Right ventricle myocardium superior (tissue), 1 donor: ENCODE results near the gene CYP11A1. TPM values are rescaled to one million over a fixed set of nuclear protein-coding genes. Genes with fewer than 3 reads are reported as not detected.

Experiments
- ATAC-seq: fragments of 200-7000 bp; cut with Tn5 transposase; one replicate; pipeline ENCODE4 v1.9.1; 2020; ENCODE audit warnings: mild to moderate bottlenecking; ENCODE audit not compliant: poor library complexity
- DNase-seq: peaks from one replicate; pipeline ENCODE4 v3.0.0-alpha.2; 2020
- intact Hi-C: fragments of 100-400 bp; cut with DNase I; formaldehyde crosslinking; loops from one replicate; pipeline ENCODE4 v1.11.2; 2022
- total RNA-seq: library from RNA; stranded (reverse); fragmentation: NEBNext Ultra II Directional; extraction: Animal tissue kit (Norgen Biotek cat#: 25700); gene quantifications from one replicate; pipeline ENCODE4 v1.2.1, GENCODE V29; 2021
- donor health status: DM: no; HTN: yes; CAD: no; lungs with severe emphysema.

The CYP11A1 gene
- total RNA-seq, 1 donor from 2014 or later: 0.51 TPM

GRCh38 chr15:74381190-74381453 is 13.7 kb upstream of the CYP11A1 start:
- intact Hi-C loops: no loop called here
- ATAC-seq (no peak), DNase-seq (no peak)

DNA sequence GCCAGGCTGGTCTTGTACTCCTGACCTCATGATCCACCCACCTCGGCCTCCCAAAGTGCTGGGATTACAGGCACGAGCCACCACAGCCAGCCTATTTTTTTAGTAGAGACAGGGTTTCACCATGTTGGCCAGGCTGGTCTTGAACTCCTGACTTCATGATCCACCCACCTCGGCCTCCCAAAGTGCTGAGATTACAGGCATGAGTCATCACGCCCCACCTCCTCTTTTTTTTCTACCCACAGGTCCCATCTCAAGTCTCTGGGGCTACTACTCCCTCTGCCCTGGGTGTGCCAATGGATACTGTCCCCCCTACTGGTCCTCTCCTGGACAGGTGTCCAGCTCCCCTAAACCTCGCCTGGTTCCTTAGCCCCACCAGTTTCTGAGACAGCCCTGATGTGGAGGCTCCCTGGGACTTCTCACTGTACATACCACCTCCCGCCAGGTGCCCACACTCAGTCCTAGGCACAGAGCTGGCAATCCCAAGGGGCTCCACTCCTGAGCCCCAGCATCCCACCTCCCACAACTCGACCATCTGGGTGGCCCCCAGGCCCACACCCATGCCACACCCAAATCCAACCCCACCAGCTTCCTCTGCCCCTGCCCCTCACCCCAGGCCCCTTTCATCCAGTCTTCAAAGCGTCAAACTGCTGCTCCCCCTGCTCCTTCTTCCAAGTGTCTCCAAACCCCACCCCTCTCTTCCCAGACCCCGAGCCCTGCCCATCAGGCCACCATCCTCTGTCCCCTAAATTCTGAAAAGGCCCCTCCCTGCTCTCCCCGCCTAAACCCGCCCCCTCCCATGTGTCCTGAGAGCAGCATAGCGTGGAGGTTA is 13.1 kb upstream of the CYP11A1 start:
- DNase-seq: peak; percentile 26
- intact Hi-C loops: no loop called here
- ATAC-seq: no peak

GRCh38 chr15:74378848-74379247 is 11.4 kb upstream of the CYP11A1 start:
- DNase-seq (no peak), ATAC-seq (no peak)
- intact Hi-C loops: loop anchor here (5.0 kb wide), 3 partner anchors 113 to 388 kb away; no protein-coding TSS in a partner anchor

GRCh38 chr15:74377831-74378766 is 10.7 kb upstream of the CYP11A1 start:
- no peak for ATAC-seq
- no peak for DNase-seq
- intact Hi-C loops: loop anchor here (5.0 kb wide), 3 partner anchors 114 to 389 kb away; no protein-coding TSS in a partner anchor

DNA sequence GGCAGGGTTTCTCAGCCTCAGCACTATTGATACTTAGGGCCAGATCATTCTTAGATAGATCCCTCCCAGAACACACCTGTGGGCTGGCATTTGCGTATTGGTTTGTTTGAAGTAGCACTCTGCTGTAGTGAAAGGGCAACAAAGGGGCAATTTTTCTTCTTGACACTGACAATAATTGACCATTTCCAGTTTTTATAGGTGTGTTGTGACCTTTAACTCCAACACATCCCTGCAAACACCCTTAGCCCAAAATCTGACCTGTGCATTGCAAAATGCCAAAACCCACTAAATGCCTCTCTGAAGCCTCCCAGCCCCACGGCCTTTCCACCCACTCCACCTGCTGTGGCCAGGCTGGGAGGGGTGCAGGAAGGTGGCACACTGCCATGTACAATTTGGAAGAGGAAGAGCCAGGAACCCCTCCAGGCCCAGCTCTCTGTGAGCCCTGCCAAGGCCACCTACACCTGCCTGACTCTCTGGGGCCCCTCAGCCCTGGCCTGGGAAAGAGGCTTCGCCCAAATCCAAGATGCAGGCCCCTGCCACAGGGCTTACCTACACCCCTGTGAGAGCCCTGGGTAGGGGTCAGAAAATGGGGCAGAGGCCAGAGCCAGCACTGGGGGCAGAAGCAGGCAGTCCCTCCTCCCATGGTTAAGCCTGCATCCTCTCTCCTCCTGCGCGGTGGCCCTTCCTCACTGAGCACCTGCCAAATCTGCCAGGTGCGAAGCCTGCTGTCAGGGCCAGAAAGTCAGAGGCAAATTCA is 9.6 kb upstream of the CYP11A1 start:
- DNase-seq: no peak

DNA sequence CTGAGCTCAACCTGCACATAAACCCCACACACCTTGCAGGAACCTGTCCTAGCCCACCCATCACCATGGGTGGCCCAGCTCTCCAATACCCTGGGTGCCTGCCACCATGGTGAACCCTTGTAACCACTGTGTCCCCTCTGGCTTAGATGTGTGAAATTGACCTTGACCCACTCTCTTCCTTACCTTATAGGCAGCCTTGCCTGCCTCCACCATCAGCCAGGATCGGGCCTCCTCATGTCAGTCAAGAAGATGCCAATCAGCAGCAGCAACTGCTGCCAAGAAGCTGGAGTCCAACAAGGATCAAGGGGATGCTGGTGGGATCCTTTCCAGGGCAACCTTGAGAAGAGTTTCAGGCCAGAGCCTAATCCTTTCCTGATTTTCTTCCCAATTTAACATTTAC is 8.8 kb upstream of the CYP11A1 start:
- DNase-seq (no peak), ATAC-seq (no peak)
- intact Hi-C loops: loop anchor here (5.0 kb wide), 3 partner anchors 116 to 391 kb away; no protein-coding TSS in a partner anchor

More for the DNA sequence above, 9.6 kb upstream of the CYP11A1 start:
- no peak for ATAC-seq
- intact Hi-C loops: loop anchor here (5.0 kb wide), 3 partner anchors 115 to 390 kb away; no protein-coding TSS in a partner anchor

DNA sequence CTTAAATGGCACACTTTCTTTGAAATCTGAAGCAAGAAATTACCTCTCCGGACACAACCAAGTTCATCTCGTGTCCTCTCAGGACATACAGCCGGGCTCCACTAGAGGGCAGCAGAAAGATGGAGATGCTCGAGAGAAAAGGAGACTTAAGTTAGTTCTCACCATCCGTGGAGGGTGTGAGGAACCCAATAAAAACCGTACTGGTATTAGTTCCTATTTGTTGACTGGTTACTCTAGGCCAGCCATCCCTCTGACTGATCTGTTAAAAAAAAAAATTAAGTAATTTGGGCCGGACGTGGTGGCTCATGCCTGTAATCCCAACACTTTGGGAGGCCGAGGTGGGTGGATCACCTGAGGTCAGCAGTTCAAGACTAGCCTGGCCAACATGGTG is 7.9 kb upstream of the CYP11A1 start:
- DNase-seq: peak; percentile 86
- peak; percentile 72 for ATAC-seq
- intact Hi-C loops: loop anchor here (5.0 kb wide), 3 partner anchors 117 to 392 kb away; no protein-coding TSS in a partner anchor

GRCh38 chr15:74374648-74375302 is 7.3 kb upstream of the CYP11A1 start:
- intact Hi-C loops: loop anchor here (5.0 kb wide), 3 partner anchors 118 to 393 kb away; no protein-coding TSS in a partner anchor
- DNase-seq (no peak), ATAC-seq (no peak)

GRCh38 chr15:74373731-74374647 is 6.5 kb upstream of the CYP11A1 start:
- intact Hi-C loops: no loop called here
- DNase-seq: peak; percentile 95
- peak; percentile 99 for ATAC-seq

DNA sequence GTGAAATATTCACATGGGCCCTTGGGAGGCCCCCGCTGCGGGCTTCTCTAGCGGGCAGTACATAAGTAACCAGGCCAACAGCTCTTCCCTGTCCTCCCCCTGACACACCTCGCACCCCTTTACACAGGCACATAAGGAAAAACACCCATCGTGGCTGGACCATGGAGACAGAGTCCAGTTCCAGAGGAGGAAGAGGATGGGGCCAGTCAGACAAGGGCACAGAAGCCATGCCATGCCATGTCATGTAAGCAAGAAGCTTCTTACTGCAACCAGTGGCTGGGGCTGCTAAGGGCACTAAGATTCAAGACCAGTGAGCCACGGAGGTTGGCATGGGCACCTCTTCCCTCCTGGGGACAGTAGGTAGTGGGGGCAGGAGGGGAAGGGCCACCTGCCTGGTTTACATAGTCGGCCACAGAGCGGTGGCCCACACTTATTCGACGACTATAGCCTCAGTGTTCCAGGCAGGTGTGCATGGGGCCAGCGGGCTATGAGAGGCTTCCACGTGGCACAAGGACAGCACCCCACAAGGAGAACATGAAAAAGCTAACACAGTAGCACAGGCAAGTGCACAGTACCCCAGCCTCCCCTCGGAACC is 5.7 kb upstream of the CYP11A1 start:
- no peak for DNase-seq
- intact Hi-C loops: no loop called here

GRCh38 chr15:74370471-74370870 is 3.0 kb upstream of the CYP11A1 start:
- DNase-seq (no peak), ATAC-seq (no peak)
- intact Hi-C loops: no loop called here

More for the DNA sequence above, 5.7 kb upstream of the CYP11A1 start:
- no peak for ATAC-seq

- ATAC-seq (no peak), DNase-seq (no peak)
- intact Hi-C loops: no loop called here
Observed at GRCh38 chr15:74369756-74370155, 2.3 kb upstream of the CYP11A1 start.

DNA sequence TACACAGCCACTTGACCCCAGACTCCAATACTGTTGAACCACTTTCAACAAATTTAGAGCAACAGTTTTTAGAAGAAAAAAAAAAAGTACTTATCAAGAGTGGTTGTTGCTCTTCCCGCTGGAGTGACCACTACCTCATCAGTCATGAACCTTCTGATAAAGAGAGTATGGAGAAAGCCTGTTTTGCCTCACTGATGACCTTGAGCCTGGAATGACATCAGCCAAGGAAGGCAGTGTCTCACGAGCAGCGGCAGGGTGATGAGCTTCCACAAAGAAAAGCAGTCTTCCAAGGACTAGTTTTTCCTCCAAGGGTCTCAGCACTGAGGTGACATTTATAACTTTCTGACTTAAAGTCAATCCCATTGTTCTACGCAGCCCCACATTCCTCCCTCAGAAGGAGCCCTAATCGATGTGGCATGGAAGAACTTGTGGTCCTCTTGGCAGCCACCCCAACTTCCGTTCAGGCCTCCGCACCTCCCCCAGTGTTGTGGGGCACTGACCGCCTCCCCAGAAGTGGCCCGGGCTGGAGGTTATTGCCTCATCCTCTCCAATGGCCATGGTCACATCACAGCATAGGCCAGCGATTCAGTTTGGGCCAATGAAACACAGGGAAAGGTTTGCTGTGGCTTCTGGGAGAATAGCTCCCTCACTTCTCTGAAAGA is 1.8 kb upstream of the CYP11A1 start:
- DNase-seq (no peak), ATAC-seq (no peak)
- intact Hi-C loops: no loop called here

GRCh38 chr15:74368121-74368520 is 675 bp upstream of the CYP11A1 start:
- intact Hi-C loops: no loop called here
- ATAC-seq (no peak), DNase-seq (no peak)

- DNase-seq (peak; percentile 71), ATAC-seq (peak; percentile 90)
- intact Hi-C loops: no loop called here
Observed at GRCh38 chr15:74365598-74366445, 1.6 kb downstream of the CYP11A1 start.
